H9 (cell line): ENCODE measurements around the gene ASCC1. TPM values are rescaled to one million over a fixed set of nuclear protein-coding genes. Genes with fewer than 3 reads are reported as not detected.
A peak's percentile ranks its signal among the peaks of the same experiment; 100 is the strongest.

Source experiments
- DNase-seq: peaks from one replicate; pipeline ENCODE4 v3.0.0-alpha.2; 2017
- H2AFZ ChIP-seq: one replicate; pipeline ENCODE4 v1.6.1; 2013; ENCODE audit warnings: mild to moderate bottlenecking, low read length, control low read depth, moderate library complexity
- H2AK5ac ChIP-seq: 2 replicates; pipeline ENCODE4 v1.6.1; 2013; ENCODE audit warnings: low read length, control low read depth, mixed read lengths; ENCODE audit not compliant: insufficient read length
- H2BK120ac ChIP-seq: one replicate; pipeline ENCODE4 v1.6.1; 2013; ENCODE audit warnings: low read depth, mild to moderate bottlenecking, low read length, control low read depth, inconsistent platforms; ENCODE audit not compliant: poor library complexity, severe bottlenecking
- H2BK12ac ChIP-seq: 2 replicates; pipeline ENCODE4 v1.6.1; 2013; ENCODE audit warnings: low read length, control low read depth, mixed read lengths, low read depth; ENCODE audit not compliant: insufficient read length
- H2BK15ac ChIP-seq: 2 replicates; pipeline ENCODE4 v1.6.1; 2013; ENCODE audit warnings: low read depth, low read length, control low read depth
- H2BK20ac ChIP-seq: one replicate; pipeline ENCODE4 v1.6.1; 2013; ENCODE audit warnings: low read depth, mild to moderate bottlenecking, low read length, control low read depth, inconsistent platforms; ENCODE audit not compliant: poor library complexity, severe bottlenecking
- H2BK5ac ChIP-seq: 2 replicates; pipeline ENCODE4 v1.6.1; 2013; ENCODE audit warnings: low read length, control low read depth, mixed read lengths; ENCODE audit not compliant: insufficient read length
- H3K14ac ChIP-seq: 2 replicates; pipeline ENCODE4 v1.6.1; 2013; ENCODE audit warnings: low read length, control low read depth; ENCODE audit not compliant: insufficient read depth
- H3K18ac ChIP-seq: 2 replicates; pipeline ENCODE4 v1.6.1; 2013; ENCODE audit warnings: low read depth, mild to moderate bottlenecking, mixed read lengths, low read length, control low read depth; ENCODE audit not compliant: insufficient read length
- H3K23ac ChIP-seq: 2 replicates; pipeline ENCODE4 v1.6.1; 2013; ENCODE audit warnings: low read length, control low read depth, mixed read lengths, low read depth; ENCODE audit not compliant: insufficient read length
- H3K23me2 ChIP-seq: 2 replicates; pipeline ENCODE4 v1.6.1; 2013; ENCODE audit warnings: low read depth, mild to moderate bottlenecking, mixed read lengths, low read length, control low read depth; ENCODE audit not compliant: insufficient read length, poor library complexity, severe bottlenecking
- H3K27ac ChIP-seq: 2 replicates; pipeline ENCODE4 v1.5.1; 2013; ENCODE audit warnings: low read length, control low read depth, mixed read lengths, low read depth; ENCODE audit not compliant: insufficient read length
- H3K27me3 ChIP-seq: 2 replicates; pipeline ENCODE4 v1.6.1; 2013; ENCODE audit warnings: low read length, control low read depth, inconsistent platforms; ENCODE audit not compliant: insufficient read depth
- H3K4ac ChIP-seq: 2 replicates; pipeline ENCODE4 v1.6.1; 2013; ENCODE audit warnings: low read depth, mild to moderate bottlenecking, control low read depth, inconsistent platforms, low read length, moderate library complexity
- H3K4me1 ChIP-seq: 2 replicates; pipeline ENCODE4 v1.6.1; 2013; ENCODE audit warnings: low read length, control low read depth, inconsistent platforms; ENCODE audit not compliant: insufficient read depth
- H3K4me2 ChIP-seq: 2 replicates; pipeline ENCODE4 v1.6.1; 2013; ENCODE audit warnings: low read length, control low read depth, mixed read lengths; ENCODE audit not compliant: insufficient read length, insufficient read depth
- H3K56ac ChIP-seq: 2 replicates; pipeline ENCODE4 v1.6.1; 2013; ENCODE audit warnings: low read depth, mild to moderate bottlenecking, mixed read lengths, low read length, control low read depth; ENCODE audit not compliant: insufficient read length
- H3K79me1 ChIP-seq: 2 replicates; pipeline ENCODE4 v1.6.1; 2013; ENCODE audit warnings: low read depth, mild to moderate bottlenecking, moderate library complexity, low read length, control low read depth, inconsistent platforms; ENCODE audit not compliant: insufficient read depth, poor library complexity, severe bottlenecking
- H3K79me2 ChIP-seq: 2 replicates; pipeline ENCODE4 v1.6.1; 2013; ENCODE audit warnings: low read length, control low read depth, inconsistent platforms; ENCODE audit not compliant: insufficient read depth
- H3K9ac ChIP-seq: 2 replicates; pipeline ENCODE4 v1.6.1; 2013; ENCODE audit warnings: low read length, control low read depth, mixed read lengths; ENCODE audit not compliant: insufficient read length; ENCODE audit errors: extremely low read depth
- H3K9me3 ChIP-seq: one replicate; pipeline ENCODE4 v1.6.1; 2013; ENCODE audit warnings: low read depth, low read length, inconsistent platforms; ENCODE audit not compliant: control insufficient read depth
- H3T11ph ChIP-seq: one replicate; pipeline ENCODE4 v1.6.1; 2013; ENCODE audit warnings: mild to moderate bottlenecking, low read length, control low read depth, inconsistent platforms
- H4K20me1 ChIP-seq: one replicate; pipeline ENCODE4 v1.6.1; 2013; ENCODE audit not compliant: control insufficient read depth, insufficient read length, insufficient read depth
- H4K5ac ChIP-seq: 2 replicates; pipeline ENCODE4 v1.6.1; 2013; ENCODE audit warnings: low read depth, mild to moderate bottlenecking, mixed read lengths, low read length, control low read depth; ENCODE audit not compliant: insufficient read length
- H4K8ac ChIP-seq: replicated peaks from 2 replicates; pipeline ENCODE4 v1.6.1; 2013; ENCODE audit warnings: low read length, control low read depth, mixed read lengths, low read depth; ENCODE audit not compliant: insufficient read length
- H4K91ac ChIP-seq: 2 replicates; pipeline ENCODE4 v1.6.1; 2013; ENCODE audit warnings: low read depth, mild to moderate bottlenecking, moderate library complexity, mixed read lengths, low read length, control low read depth; ENCODE audit not compliant: insufficient read length
- H3K27ac Mint-ChIP-seq, 3 experiments: 2 replicates in 2 of 3; 3 replicates in 1 of 3; pipeline ENCODE4 v1.8.0; 2020 to 2021; ENCODE audit warnings: mixed read lengths in 3 of 3, mild to moderate bottlenecking in 1 of 3, moderate library complexity in 1 of 3
- H3K27me3 Mint-ChIP-seq: 2 replicates; pipeline ENCODE4 v1.8.0; 2021; ENCODE audit warnings: low read depth, mild to moderate bottlenecking, moderate library complexity, mixed read lengths
- H3K36me3 Mint-ChIP-seq, 3 experiments: 2 replicates in 2 of 3; 3 replicates in 1 of 3; pipeline ENCODE4 v1.8.0; 2020 to 2021; ENCODE audit warnings: low read depth in 3 of 3, mixed read lengths in 3 of 3; ENCODE audit not compliant: insufficient read depth in 1 of 3
- H3K4me1 Mint-ChIP-seq, 2 experiments: 2 replicates each; pipeline ENCODE4 v1.8.0; 2020; ENCODE audit warnings: mixed read lengths in 2 of 2
- H3K4me3 Mint-ChIP-seq, 2 experiments: 2 replicates in 1 of 2; 3 replicates in 1 of 2; pipeline ENCODE4 v1.8.0; 2020 to 2021; ENCODE audit warnings: mild to moderate bottlenecking in 2 of 2, mixed read lengths in 2 of 2, moderate library complexity in 1 of 2
- H3K9me3 Mint-ChIP-seq, 2 experiments: 2 replicates in 1 of 2; 3 replicates in 1 of 2; pipeline ENCODE4 v1.8.0; 2020; ENCODE audit warnings: mild to moderate bottlenecking in 2 of 2, mixed read lengths in 2 of 2, moderate library complexity in 1 of 2
- CTCF ChIP-seq: fragments of 200-600 bp; sonication (generic); conservative IDR thresholded peaks from 3 replicates; pipeline ENCODE4 v1.8.0; 2021; ENCODE audit warnings: antibody characterized with exemption, mild to moderate bottlenecking
- WGBS: extraction: QIAGEN DNeasy Blood & Tissue Kit; methylation state at CpG from one replicate; pipeline ENCODE4 v1.1.7; 2013; ENCODE audit warnings: missing lambda C conversion rate, low lambda C conversion rate, mixed read lengths; ENCODE audit not compliant: insufficient read length; ENCODE audit errors: extremely low coverage; 5-methylcytosine and 5-hydroxymethylcytosine counted together
- total RNA-seq: library from RNA; stranded (reverse); gene quantifications from 2 replicates; pipeline ENCODE4 v1.2.1, GENCODE V29; 2021

ASCC1 gene
- total RNA-seq, 1 experiment from 2014 or later, result 41.2 TPM

GRCh38 chr10:72146071-72146470, 70.0 kb downstream of the ASCC1 start:
- peaks cover 7% of the 10 kb centered on the region; the same call in 1 of the 2 replicates for H3K4me1 ChIP-seq
- Mint-ChIP-seq H3K9me3 (no peaks in the 10 kb centered on the region), H3K4me3 (no peak overlapping the region), H3K36me3 (peaks cover 0 to under 1% (median 0%) of the 10 kb centered on the region in 3 experiments; a peak in 2 of 7 replicates), H3K27me3 (no peaks in the 10 kb centered on the region), H3K27ac (peak overlapping the region in 2 of 3 experiments; percentile 17 to 23; a peak in 4 of 7 replicates), H3K4me1 (peaks cover 16 to 17% of the 10 kb centered on the region in 2 experiments)
- H3K27me3 ChIP-seq, result no peaks in the 10 kb centered on the region
- H3K56ac ChIP-seq, result no peak overlapping the region
- H3K4ac ChIP-seq, result no peak overlapping the region
- no CpG with 5 or more reads among the region's 6 CpGs for WGBS
- H2BK15ac ChIP-seq, result no peak overlapping the region
- no peaks in the 10 kb centered on the region for H3K23me2 ChIP-seq
- no peak overlapping the region for H3K27ac ChIP-seq
- H3T11ph ChIP-seq, result no peak overlapping the region
- H2AFZ ChIP-seq, result no peak overlapping the region
- no peak overlapping the region for H2BK120ac ChIP-seq
- no peak overlapping the region for H2BK12ac ChIP-seq
- no peak overlapping the region for H2BK20ac ChIP-seq
- no peak overlapping the region for H3K23ac ChIP-seq
- no peak overlapping the region for H3K9ac ChIP-seq
- H3K18ac ChIP-seq, result no peak overlapping the region
- TF ChIP-seq CTCF, result no peak
- no peaks in the 10 kb centered on the region for H3K79me1 ChIP-seq
- H3K14ac ChIP-seq, result no peak overlapping the region
- H3K9me3 ChIP-seq, result no peaks in the 10 kb centered on the region
- H2AK5ac ChIP-seq, result no peak overlapping the region
- DNase-seq, result peak; percentile 40
- no peak overlapping the region for H2BK5ac ChIP-seq
- no peak overlapping the region for H4K5ac ChIP-seq
- H3K4me2 ChIP-seq, result no peak overlapping the region
- H4K20me1 ChIP-seq, result no peaks in the 10 kb centered on the region
- H4K8ac ChIP-seq, result no peak overlapping the region
- H3K79me2 ChIP-seq, result no peaks in the 10 kb centered on the region
- no peak overlapping the region for H4K91ac ChIP-seq
